H1 (cell line): ENCODE data around the gene RASD2. TPM values are rescaled to one million over a fixed set of nuclear protein-coding genes. Genes with fewer than 3 reads are reported as not detected.

ENCODE experiments used
- CTCF ChIA-PET: fragments of 300-600 bp; sonication (Branson Sonifier 250); formaldehyde crosslinking; loops from one replicate; lab custom pipeline; 2021; ENCODE audit not compliant: partially characterized antibody; lab: Charles Lee
- POLR2A ChIA-PET: fragments of 300-600 bp; sonication (Branson Sonifier 250); formaldehyde crosslinking; loops from one replicate; lab custom pipeline; 2021; ENCODE audit warnings: inconsistent platforms; ENCODE audit not compliant: partially characterized antibody; lab: Charles Lee
- DNase-seq, 2 experiments: peaks; one replicate each; pipeline versions ENCODE4 v3.0.0 to v3.0.0-alpha.2; 2010 to 2022; ENCODE audit warnings: low spot score in 2 of 2, low read depth in 1 of 2, mixed read lengths in 1 of 2
- FAIRE-seq: peaks from 2 replicates; lab custom pipeline; 2011; peaks lifted over from hg19 to GRCh38; lab: Jason Lieb, UNC
- H2AFZ ChIP-seq: 2 replicates; pipeline ENCODE4 v1.8.1; 2012; ENCODE audit warnings: low read length, inconsistent platforms
- H2AK5ac ChIP-seq: 2 replicates; pipeline ENCODE4 v1.6.1; 2013; ENCODE audit warnings: low read depth, low read length
- H2BK120ac ChIP-seq: replicated peaks from 2 replicates; pipeline ENCODE3; 2013; ENCODE audit warnings: low read depth, low read length, inconsistent platforms
- H2BK12ac ChIP-seq: 2 replicates; pipeline ENCODE4 v1.6.1; 2013; ENCODE audit warnings: low read depth, low read length
- H2BK15ac ChIP-seq: 2 replicates; pipeline ENCODE4 v1.6.1; 2013; ENCODE audit warnings: low read length
- H2BK20ac ChIP-seq: 2 replicates; pipeline ENCODE4 v1.6.1; 2013; ENCODE audit warnings: low read length
- H2BK5ac ChIP-seq: 2 replicates; pipeline ENCODE4 v1.6.1; 2013; ENCODE audit warnings: low read depth, low read length
- H3K14ac ChIP-seq: 2 replicates; pipeline ENCODE4 v1.6.1; 2013; ENCODE audit warnings: inconsistent platforms; ENCODE audit not compliant: insufficient read length
- H3K18ac ChIP-seq: 2 replicates; pipeline ENCODE4 v1.6.1; 2013; ENCODE audit warnings: low read length; ENCODE audit errors: extremely low read depth
- H3K23ac ChIP-seq: 2 replicates; pipeline ENCODE4 v1.6.1; 2013; ENCODE audit warnings: inconsistent platforms; ENCODE audit not compliant: insufficient read length
- H3K23me2 ChIP-seq: 2 replicates; pipeline ENCODE4 v1.6.1; 2013; ENCODE audit warnings: low read depth, low read length
- H3K27ac ChIP-seq: 2 replicates; pipeline ENCODE4 v1.6.1; 2011; ENCODE audit warnings: low read depth, low read length, inconsistent platforms
- H3K27me3 ChIP-seq, 4 experiments: replicated peaks in 1 of 4; 1 replicate in 1 of 4; 2 replicates in 3 of 4; pipeline versions ENCODE4 v1.6.1 to v1.8.1; 2011 to 2013; ENCODE audit warnings: low read length in 3 of 4, mild to moderate bottlenecking in 3 of 4, inconsistent platforms in 2 of 4, mixed read lengths in 2 of 4, moderate library complexity in 1 of 4; ENCODE audit not compliant: control insufficient read depth in 3 of 4, insufficient read depth in 3 of 4; ENCODE audit errors: extremely low read depth in 1 of 4
- H3K36me3 ChIP-seq, 4 experiments: 2 replicates each; pipeline versions ENCODE4 v1.6.1 to v1.8.1; 2011 to 2013; ENCODE audit warnings: mild to moderate bottlenecking in 4 of 4, low read length in 3 of 4, moderate library complexity in 2 of 4, control low read depth in 1 of 4, inconsistent platforms in 1 of 4; ENCODE audit not compliant: insufficient read depth in 4 of 4, control insufficient read depth in 2 of 4
- H3K4ac ChIP-seq: replicated peaks from 2 replicates; pipeline ENCODE3; 2013; ENCODE audit warnings: low read length, low read depth, mixed read lengths, inconsistent platforms; ENCODE audit not compliant: insufficient read length
- H3K4me1 ChIP-seq, 4 experiments: replicated peaks in 1 of 4; 1 replicate in 1 of 4; 2 replicates in 3 of 4; pipeline versions ENCODE4 v1.6.1 to v1.8.1; 2011 to 2013; ENCODE audit warnings: low read length in 3 of 4, inconsistent platforms in 2 of 4, mixed read lengths in 1 of 4; ENCODE audit not compliant: insufficient read depth in 4 of 4, control insufficient read depth in 3 of 4
- H3K4me2 ChIP-seq, 2 experiments: 2 replicates each; pipeline versions ENCODE4 v1.6.1 to v1.8.1; 2011 to 2013; ENCODE audit warnings: low read depth in 2 of 2, low read length in 2 of 2, control low read depth in 1 of 2, inconsistent platforms in 1 of 2, mild to moderate bottlenecking in 1 of 2; ENCODE audit not compliant: insufficient read depth in 1 of 2
- H3K4me3 ChIP-seq, 4 experiments: fragments of 200-600, 300-600 bp in 1 of 4; sonication (generic), shearing (Covaris generic), sonication (Bioruptor Twin) in 1 of 4; 2 replicates each; pipeline versions ENCODE4 v1.5.1 to v1.8.1; 2011 to 2016; ENCODE audit warnings: low read length in 4 of 4, low read depth in 3 of 4, control low read depth in 2 of 4, inconsistent platforms in 2 of 4, mild to moderate bottlenecking in 2 of 4, mixed read lengths in 1 of 4, moderate library complexity in 1 of 4; ENCODE audit not compliant: insufficient read depth in 2 of 4; ENCODE audit errors: extremely low read depth in 1 of 4
- H3K56ac ChIP-seq: replicated peaks from 2 replicates; pipeline ENCODE3; 2013; ENCODE audit warnings: low read depth, mild to moderate bottlenecking, mixed read lengths, low read length, inconsistent platforms; ENCODE audit not compliant: insufficient read length
- H3K79me1 ChIP-seq: 2 replicates; pipeline ENCODE4 v1.6.1; 2013; ENCODE audit warnings: low read depth, low read length, control low read depth
- H3K79me2 ChIP-seq, 2 experiments: 2 replicates each; pipeline versions ENCODE4 v1.6.1 to v1.8.1; 2012 to 2013; ENCODE audit warnings: low read length in 2 of 2, mild to moderate bottlenecking in 2 of 2, inconsistent platforms in 1 of 2; ENCODE audit not compliant: insufficient read depth in 2 of 2, control insufficient read depth in 1 of 2
- H3K9ac ChIP-seq, 4 experiments: replicated peaks in 1 of 4; 1 replicate in 1 of 4; 2 replicates in 3 of 4; pipeline versions ENCODE4 v1.6.1 to v1.8.1; 2011 to 2013; ENCODE audit warnings: low read depth in 3 of 4, low read length in 3 of 4, control low read depth in 2 of 4, mild to moderate bottlenecking in 2 of 4, moderate library complexity in 2 of 4, inconsistent platforms in 1 of 4; ENCODE audit errors: extremely low read depth in 1 of 4
- H3K9me3 ChIP-seq, 2 experiments: 2 replicates each; pipeline versions ENCODE4 v1.6.1 to v1.8.1; 2012 to 2013; ENCODE audit warnings: mild to moderate bottlenecking in 2 of 2, moderate library complexity in 2 of 2, control low read depth in 1 of 2, inconsistent platforms in 1 of 2, low read depth in 1 of 2, low read length in 1 of 2, mixed read lengths in 1 of 2; ENCODE audit not compliant: insufficient read depth in 2 of 2
- H4K20me1 ChIP-seq, 2 experiments: replicated peaks in 1 of 2; 2 replicates each; pipeline versions ENCODE3 to v1.8.1; 2011 to 2013; ENCODE audit warnings: inconsistent platforms in 2 of 2, low read length in 2 of 2, mild to moderate bottlenecking in 1 of 2; ENCODE audit not compliant: insufficient read depth in 2 of 2, control insufficient read depth in 1 of 2
- H4K5ac ChIP-seq: 2 replicates; pipeline ENCODE4 v1.6.1; 2013; ENCODE audit warnings: low read length, low read depth, mixed read lengths, inconsistent platforms; ENCODE audit not compliant: insufficient read length
- H4K8ac ChIP-seq: 2 replicates; pipeline ENCODE4 v1.8.0; 2013; ENCODE audit warnings: mild to moderate bottlenecking, moderate library complexity, low read length, inconsistent platforms; ENCODE audit not compliant: insufficient read depth; ENCODE audit errors: extremely low read depth
- H4K91ac ChIP-seq: replicated peaks from 2 replicates; pipeline ENCODE3; 2013; ENCODE audit warnings: low read length, mixed read lengths, inconsistent platforms; ENCODE audit not compliant: insufficient read length
- ATF3 ChIP-seq: IDR thresholded peaks from 2 replicates; pipeline ENCODE4 v1.6.1; 2011; ENCODE audit warnings: low read depth, mild to moderate bottlenecking, low read length; ENCODE audit not compliant: insufficient read depth
- CBX8 ChIP-seq: fragments of 300-800, 300-1000 bp; sonication (generic); IDR thresholded peaks from 2 replicates; pipeline ENCODE4 v1.7.1; 2016; ENCODE audit warnings: low read depth, low read length, borderline replicate concordance
- JUN ChIP-seq: IDR thresholded peaks from 2 replicates; pipeline ENCODE4 v1.6.1; 2011; ENCODE audit warnings: low read depth, mild to moderate bottlenecking, improper control_type of control experiment, low read length
- KDM4A ChIP-seq: IDR thresholded peaks from one replicate; pipeline ENCODE4 v1.7.1; 2012; ENCODE audit warnings: low read depth, mild to moderate bottlenecking, moderate library complexity, low read length, inconsistent platforms; ENCODE audit not compliant: severe bottlenecking
- MAFK ChIP-seq: IDR thresholded peaks from 2 replicates; pipeline ENCODE4 v1.6.1; 2012; ENCODE audit warnings: low read depth, mild to moderate bottlenecking, improper control_type of control experiment, low read length
- NRF1 ChIP-seq: IDR thresholded peaks from 2 replicates; pipeline ENCODE4 v1.6.1; 2011; ENCODE audit warnings: mild to moderate bottlenecking, low read depth, low read length, improper control_type of control experiment
- POLR2A ChIP-seq, 2 experiments: IDR thresholded peaks; 1 replicate in 1 of 2; 2 replicates in 1 of 2; pipeline ENCODE4 v1.6.1; 2011; ENCODE audit warnings: low read depth in 2 of 2, low read length in 2 of 2, mild to moderate bottlenecking in 2 of 2; ENCODE audit errors: control extremely low read depth in 1 of 2
- POLR2AphosphoS5 ChIP-seq: IDR thresholded peaks from 2 replicates; pipeline ENCODE4 v1.6.1; 2011; ENCODE audit warnings: low read depth, low read length
- RBBP5 ChIP-seq: IDR thresholded peaks from 2 replicates; pipeline ENCODE4 v1.7.1; 2012; ENCODE audit warnings: low read depth, mild to moderate bottlenecking, inconsistent platforms, low read length, moderate library complexity, borderline replicate concordance
- RFX5 ChIP-seq: IDR thresholded peaks from 2 replicates; pipeline ENCODE4 v1.6.1; 2011; ENCODE audit warnings: low read depth, low read length, improper control_type of control experiment, borderline replicate concordance
- SP2 ChIP-seq: IDR thresholded peaks from 2 replicates; pipeline ENCODE4 v1.6.1; 2012; ENCODE audit warnings: mild to moderate bottlenecking, low read length, inconsistent platforms
- TAF7 ChIP-seq: optimal IDR thresholded peaks from 2 replicates; pipeline ENCODE3; 2011; ENCODE audit warnings: low read depth, mild to moderate bottlenecking, inconsistent platforms, low read length, moderate library complexity, borderline replicate concordance
- WGBS, 2 experiments: shearing (Covaris generic) in 1 of 2; methylation state at CpG; one replicate each; pipeline versions ENCODE4 v1.1.6 to v1.1.7; 2013 to 2015; ENCODE audit warnings: low lambda C conversion rate in 2 of 2, mixed read lengths in 2 of 2, inconsistent platforms in 1 of 2, low coverage in 1 of 2, missing lambda C conversion rate in 1 of 2; ENCODE audit not compliant: insufficient replicate concordance in 2 of 2, insufficient coverage in 1 of 2, insufficient read length in 1 of 2; ENCODE audit errors: extremely low coverage in 1 of 2, missing lambda C conversion rate in 1 of 2; 5-methylcytosine and 5-hydroxymethylcytosine counted together
- polyA plus RNA-seq, 7 experiments: library from polyadenylated mRNA; depleted of rRNA in 3 of 7; stranded (reverse) in 5 of 7; unstranded in 2 of 7; fragments of >200 nt in 5 of 7; fragments of 200-250 nt in 2 of 7; gene quantifications; 1 replicate in 5 of 7; 2 replicates in 1 of 7; 4 replicates in 1 of 7; pipeline versions ENCODE4 v1.2.1 to v1.2.3, GENCODE V29; 2011 to 2013; ENCODE audit warnings: missing spikeins in 2 of 7, mixed read lengths in 2 of 7
- total RNA-seq: library from RNA; stranded (reverse); fragmentation: NEBNext Ultra II Directional; extraction: Animal tissue kit (Norgen Biotek cat#: 25700); gene quantifications from 2 replicates; pipeline ENCODE4 v1.2.1, GENCODE V29; 2021

The RASD2 gene
- total and polyA plus RNA-seq, 2 of the 8 experiments (the other 6 are each of a cell fraction or from before 2014, with no cell fraction given) = 1.9 to 5.1 TPM

- Histone ChIP-seq H3K4ac (no peak overlapping the region), H4K20me1 (peaks cover 0 to 5% of the 10 kb centered on the region in 2 experiments), H4K91ac (no peak overlapping the region), H2BK15ac (no peak overlapping the region), H4K5ac (no peak overlapping the region), H3K23me2 (peaks cover 8% of the 10 kb centered on the region), H2AFZ (no peak overlapping the region), H2BK5ac (no peak overlapping the region), H3K9ac (no peak overlapping the region), H3K79me2 (no peaks in the 10 kb centered on the region; a peak in 1 of 4 replicates), H3K23ac (no peak overlapping the region), H3K56ac (no peak overlapping the region), H2AK5ac (no peak overlapping the region), H2BK12ac (no peak overlapping the region), H3K79me1 (no peaks in the 10 kb centered on the region), H3K4me2 (no peak overlapping the region), H3K27ac (no peak overlapping the region), H3K14ac (no peak overlapping the region), H3K9me3 (no peaks in the 10 kb centered on the region), H3K4me3 (no peak overlapping the region), H3K27me3 (no peaks in the 10 kb centered on the region), H4K8ac (no peak overlapping the region), H2BK120ac (no peak overlapping the region), H3K4me1 (peaks cover 0 to 7% (median 3%) of the 10 kb centered on the region in 4 experiments; a peak in 5 of 7 replicates), H2BK20ac (no peak overlapping the region), H3K18ac (no peak overlapping the region), H3K36me3 (no peaks in the 10 kb centered on the region; a peak in 1 of 8 replicates)
- WGBS, 2 experiments = 94% methylated on average over 6 of the region's 6 CpGs; no CpG with 5 or more reads in 1 of the 2 experiments
- ChIA-PET CTCF (interaction anchor here (2.9 kb wide), 1 partner anchor 10 kb away, joined by 10 read pairs; no protein-coding TSS in a partner anchor), POLR2A (interaction anchor here (0.7 kb wide), 1 partner anchor 20 kb away, joined by 3 read pairs; no protein-coding TSS in a partner anchor)
- TF ChIP-seq CBX8 = no peak
- no peak for TF ChIP-seq NRF1
- TF ChIP-seq POLR2A (IDR thresholded peaks at IDR 0.05; ENCODE audit: control extremely low read depth in 1 of 2, low read depth in 2 of 2, low read length in 2 of 2) = no peak
- TF ChIP-seq MAFK = no peak
- no peak for TF ChIP-seq SP2
- TF ChIP-seq POLR2AphosphoS5 = no peak
- TF ChIP-seq RFX5 = no peak
- TF ChIP-seq RBBP5 = no peak
- no peak for TF ChIP-seq JUN
- no peak for TF ChIP-seq TAF7
- TF ChIP-seq ATF3 = no peak
- TF ChIP-seq KDM4A = no peak
- DNase-seq = no peak
- FAIRE-seq = no peak
These were observed 9.4 kb upstream of the RASD2 start for GRCh38 chr22:35531202-35531601.
